Measurements from ENCODE around the gene ISY1.
"Not testable (repeated sequence)": the region's sequence is repeated elsewhere in the genome, so short reads cannot be mapped to it uniquely, and the experiment has no call there.

DNA sequence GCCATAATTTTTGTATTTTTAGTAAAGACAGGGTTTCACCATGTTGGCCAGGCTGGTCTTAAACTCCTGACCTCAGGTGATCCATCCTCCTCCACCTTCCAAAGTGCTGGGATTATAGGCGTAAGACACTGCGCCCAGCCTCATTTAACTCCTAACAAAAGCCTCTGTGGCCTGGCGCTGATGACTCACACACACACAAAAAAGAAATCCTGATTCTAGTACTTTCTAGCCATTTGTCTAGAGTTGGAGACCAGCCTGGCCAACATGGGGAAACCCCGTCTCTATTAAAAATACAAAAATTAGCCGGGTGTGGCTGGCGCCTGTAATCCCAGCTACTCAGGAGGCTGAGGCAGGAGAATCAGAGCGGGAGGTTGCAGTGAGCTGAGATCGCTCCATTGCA is 28.9 kb upstream of the ISY1 start:
- TF ChIP-seq, protein P1, sequence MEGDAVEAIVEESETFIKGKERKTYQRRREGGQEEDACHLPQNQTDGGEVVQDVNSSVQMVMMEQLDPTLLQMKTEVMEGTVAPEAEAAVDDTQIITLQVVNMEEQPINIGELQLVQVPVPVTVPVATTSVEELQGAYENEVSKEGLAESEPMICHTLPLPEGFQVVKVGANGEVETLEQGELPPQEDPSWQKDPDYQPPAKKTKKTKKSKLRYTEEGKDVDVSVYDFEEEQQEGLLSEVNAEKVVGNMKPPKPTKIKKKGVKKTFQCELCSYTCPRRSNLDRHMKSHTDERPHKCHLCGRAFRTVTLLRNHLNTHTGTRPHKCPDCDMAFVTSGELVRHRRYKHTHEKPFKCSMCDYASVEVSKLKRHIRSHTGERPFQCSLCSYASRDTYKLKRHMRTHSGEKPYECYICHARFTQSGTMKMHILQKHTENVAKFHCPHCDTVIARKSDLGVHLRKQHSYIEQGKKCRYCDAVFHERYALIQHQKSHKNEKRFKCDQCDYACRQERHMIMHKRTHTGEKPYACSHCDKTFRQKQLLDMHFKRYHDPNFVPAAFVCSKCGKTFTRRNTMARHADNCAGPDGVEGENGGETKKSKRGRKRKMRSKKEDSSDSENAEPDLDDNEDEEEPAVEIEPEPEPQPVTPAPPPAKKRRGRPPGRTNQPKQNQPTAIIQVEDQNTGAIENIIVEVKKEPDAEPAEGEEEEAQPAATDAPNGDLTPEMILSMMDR (IDR thresholded peaks at IDR 0.05; ENCODE audit: low read depth, low read length, poor library complexity, severe bottlenecking) = not testable (repeated sequence)
- not testable (repeated sequence) for TF ChIP-seq EZH2phosphoT487 (IDR thresholded peaks at IDR 0.05; ENCODE audit: borderline replicate concordance, low read length)

All from DOHH2 (cell line).